Smooth muscle cell (in vitro differentiated cells): ENCODE measurements around the gene PBX1. TPM values are rescaled to one million over a fixed set of nuclear protein-coding genes. Genes with fewer than 3 reads are reported as not detected.

ENCODE experiments used
- DNase-seq: peaks from one replicate; lab custom pipeline; 2025; ENCODE audit not compliant: unreplicated experiment; lab: John Stamatoyannopoulos, UW
- H2AFZ ChIP-seq: fragments of 200-600 bp; sonication (generic); 2 replicates; pipeline ENCODE4 v1.6.0; 2016; ENCODE audit warnings: antibody characterized with exemption, low read depth, mild to moderate bottlenecking
- H3F3A ChIP-seq: fragments of 200-600 bp; sonication (generic); 2 replicates; pipeline ENCODE4 v1.6.0; 2017; ENCODE audit warnings: antibody characterized with exemption, low read depth
- H3K27ac ChIP-seq: fragments of 200-600 bp; sonication (generic); 2 replicates; pipeline ENCODE4 v1.5.1; 2016; ENCODE audit warnings: low read depth, mild to moderate bottlenecking
- H3K27me3 ChIP-seq: fragments of 200-600 bp; sonication (generic); 2 replicates; pipeline ENCODE4 v1.6.1; 2016; ENCODE audit warnings: low read depth, mild to moderate bottlenecking
- H3K36me3 ChIP-seq: fragments of 200-600 bp; sonication (generic); 2 replicates; pipeline ENCODE4 v1.5.1; 2016; ENCODE audit warnings: low read depth
- H3K4me1 ChIP-seq: fragments of 200-600 bp; sonication (generic); 2 replicates; pipeline ENCODE4 v1.5.1; 2016; ENCODE audit warnings: low read depth
- H3K4me2 ChIP-seq: fragments of 200-600 bp; sonication (generic); 2 replicates; pipeline ENCODE4 v1.6.0; 2016; ENCODE audit warnings: mild to moderate bottlenecking
- H3K4me3 ChIP-seq: fragments of 200-600 bp; sonication (generic); 2 replicates; pipeline ENCODE4 v1.5.1; 2016; ENCODE audit warnings: mild to moderate bottlenecking
- H3K79me2 ChIP-seq: fragments of 200-600 bp; sonication (generic); 2 replicates; pipeline ENCODE4 v1.6.0; 2016; ENCODE audit warnings: low read depth, mild to moderate bottlenecking
- H3K9ac ChIP-seq: fragments of 200-600 bp; sonication (generic); 2 replicates; pipeline ENCODE4 v1.6.0; 2016; ENCODE audit warnings: low read depth
- H3K9me3 ChIP-seq: fragments of 200-600 bp; sonication (generic); replicated peaks from 2 replicates; pipeline ENCODE4 v1.5.1; 2016; ENCODE audit warnings: low read depth
- H4K20me1 ChIP-seq: fragments of 200-600 bp; sonication (generic); 2 replicates; pipeline ENCODE4 v1.6.0; 2016; ENCODE audit warnings: low read depth
- WGBS: methylation state at CpG from one replicate; pipeline ENCODE4 v1.1.7; 2016; ENCODE audit warnings: low lambda C conversion rate; 5-methylcytosine and 5-hydroxymethylcytosine counted together
- polyA plus RNA-seq: library from polyadenylated mRNA; unstranded; fragments of >200 nt; fragmentation: Nextera tagmentation; extraction: Ambion mirVana; gene quantifications from 2 replicates; pipeline ENCODE4 v1.2.1, GENCODE V29; 2016
- total RNA-seq: library from RNA; depleted of rRNA; stranded (reverse); fragments of >200 nt; gene quantifications from 2 replicates; pipeline ENCODE4 v1.2.3, GENCODE V29; 2014
- TF ChIP-seq, protein P1 (sequence below): fragments of 200-600 bp; sonication (generic); IDR thresholded peaks from 2 replicates; pipeline ENCODE4 v1.5.1; 2017; ENCODE audit warnings: borderline replicate concordance, mild to moderate bottlenecking, antibody characterized with exemption; ENCODE audit not compliant: insufficient read depth, poor library complexity, severe bottlenecking

PBX1 gene
- total and polyA plus RNA-seq, 2 experiments from 2014 or later, result 8.1 to 70.8 TPM

DNA sequence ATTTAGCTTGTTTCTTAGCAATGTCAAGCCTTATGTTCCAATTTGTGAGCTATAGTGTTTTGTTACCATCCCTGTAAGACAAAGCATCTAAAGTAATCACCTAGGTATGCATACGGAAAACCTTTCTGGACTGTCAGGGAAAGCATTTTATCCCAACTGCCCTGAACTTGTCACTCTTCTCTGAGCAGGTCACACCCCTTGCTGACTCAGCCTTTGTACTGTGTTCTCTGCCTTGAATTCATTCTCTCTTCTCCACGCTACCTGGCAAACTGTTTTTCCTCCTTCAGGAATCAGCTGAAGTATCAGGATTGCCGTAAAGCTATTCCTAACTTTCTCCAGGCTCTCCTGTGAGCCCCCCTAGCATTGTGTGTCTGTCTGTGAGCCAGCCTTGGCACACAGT, 54.2 kb downstream of the PBX1 start:
- H4K20me1 ChIP-seq, result peaks cover 7% of the 10 kb centered on the region
- peaks cover 54% of the 10 kb centered on the region for H3K79me2 ChIP-seq
- H3K4me2 ChIP-seq, result no peak overlapping the region
- peaks cover 34% of the 10 kb centered on the region for H3K4me1 ChIP-seq
- H3K36me3 ChIP-seq, result no peaks in the 10 kb centered on the region
- TF ChIP-seq, protein P1, sequence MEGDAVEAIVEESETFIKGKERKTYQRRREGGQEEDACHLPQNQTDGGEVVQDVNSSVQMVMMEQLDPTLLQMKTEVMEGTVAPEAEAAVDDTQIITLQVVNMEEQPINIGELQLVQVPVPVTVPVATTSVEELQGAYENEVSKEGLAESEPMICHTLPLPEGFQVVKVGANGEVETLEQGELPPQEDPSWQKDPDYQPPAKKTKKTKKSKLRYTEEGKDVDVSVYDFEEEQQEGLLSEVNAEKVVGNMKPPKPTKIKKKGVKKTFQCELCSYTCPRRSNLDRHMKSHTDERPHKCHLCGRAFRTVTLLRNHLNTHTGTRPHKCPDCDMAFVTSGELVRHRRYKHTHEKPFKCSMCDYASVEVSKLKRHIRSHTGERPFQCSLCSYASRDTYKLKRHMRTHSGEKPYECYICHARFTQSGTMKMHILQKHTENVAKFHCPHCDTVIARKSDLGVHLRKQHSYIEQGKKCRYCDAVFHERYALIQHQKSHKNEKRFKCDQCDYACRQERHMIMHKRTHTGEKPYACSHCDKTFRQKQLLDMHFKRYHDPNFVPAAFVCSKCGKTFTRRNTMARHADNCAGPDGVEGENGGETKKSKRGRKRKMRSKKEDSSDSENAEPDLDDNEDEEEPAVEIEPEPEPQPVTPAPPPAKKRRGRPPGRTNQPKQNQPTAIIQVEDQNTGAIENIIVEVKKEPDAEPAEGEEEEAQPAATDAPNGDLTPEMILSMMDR, result no peak
- H3F3A ChIP-seq, result no peaks in the 10 kb centered on the region
- H3K27me3 ChIP-seq, result no peaks in the 10 kb centered on the region
- H3K9me3 ChIP-seq, result no peaks in the 10 kb centered on the region
- no peak for DNase-seq
- no peak overlapping the region for H3K9ac ChIP-seq
- peak overlapping the region; percentile 68 for H3K27ac ChIP-seq
- WGBS, result 75% methylated on average over 3 of the region's 3 CpGs
- H2AFZ ChIP-seq, result no peak overlapping the region
- H3K4me3 ChIP-seq, result no peak overlapping the region

GRCh38 chr1:164614316-164614715, 55.3 kb downstream of the PBX1 start:
- Histone ChIP-seq H3K27me3 (no peaks in the 10 kb centered on the region), H2AFZ (no peak overlapping the region), H3K27ac (no peak overlapping the region), H3K79me2 (peaks cover 55% of the 10 kb centered on the region), H3K4me3 (no peak overlapping the region), H3F3A (no peaks in the 10 kb centered on the region), H3K9ac (no peak overlapping the region), H4K20me1 (peaks cover 5% of the 10 kb centered on the region), H3K4me1 (peaks cover 26% of the 10 kb centered on the region), H3K36me3 (no peaks in the 10 kb centered on the region), H3K9me3 (no peaks in the 10 kb centered on the region), H3K4me2 (no peak overlapping the region)
- no peak for DNase-seq
- WGBS, result 91% methylated on average over 6 of the region's 6 CpGs
- TF ChIP-seq, protein P1, result no peak

DNA sequence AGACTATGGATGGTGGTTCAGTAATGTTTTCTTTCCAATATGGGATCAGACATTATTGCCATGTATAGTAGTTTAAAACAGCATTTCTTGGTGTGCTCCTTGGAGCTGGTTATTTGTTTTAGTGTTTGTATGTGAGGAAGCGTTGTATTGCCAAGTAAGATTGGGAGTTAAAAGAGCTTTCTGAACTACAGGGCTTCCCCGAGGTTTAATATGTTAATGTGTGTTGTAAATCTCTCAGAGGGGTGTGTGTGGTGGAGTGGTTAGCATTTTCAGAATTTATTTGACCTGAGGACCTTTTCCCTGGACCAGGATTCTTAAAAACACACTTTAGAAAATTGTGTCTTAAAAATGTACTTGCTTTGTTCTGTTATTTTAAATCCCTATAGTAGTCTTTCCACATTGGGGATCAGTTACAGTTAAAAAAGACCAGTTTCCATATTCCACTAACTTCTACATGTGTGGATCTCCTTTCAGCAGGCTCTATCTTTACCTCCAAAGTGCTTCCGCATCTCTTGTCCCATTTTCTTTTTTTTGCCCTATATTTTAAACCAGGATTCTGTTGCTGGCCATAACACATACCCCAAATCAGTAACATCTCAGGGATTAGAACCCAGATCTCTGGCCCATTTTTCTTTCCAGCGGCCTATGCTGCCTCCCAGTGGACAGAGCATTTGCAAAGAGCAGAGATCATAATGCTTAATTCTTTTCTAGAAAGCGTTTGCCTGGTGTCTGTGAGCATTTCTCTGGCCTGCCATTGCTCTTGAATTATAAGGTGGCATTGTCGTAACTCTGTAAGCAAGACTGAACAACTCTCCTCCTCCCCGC, 58.6 kb downstream of the PBX1 start:
- H3K9me3 ChIP-seq, result no peaks in the 10 kb centered on the region
- TF ChIP-seq, protein P1, result peak; percentile 52
- no peak overlapping the region for H3K9ac ChIP-seq
- no peaks in the 10 kb centered on the region for H3K27me3 ChIP-seq
- 58% methylated on average over 7 of the region's 7 CpGs for WGBS
- peaks cover 47% of the 10 kb centered on the region for H3K79me2 ChIP-seq
- no peak overlapping the region for H3K4me3 ChIP-seq
- H3K36me3 ChIP-seq, result no peaks in the 10 kb centered on the region
- no peak overlapping the region for H3K4me2 ChIP-seq
- H4K20me1 ChIP-seq, result peaks cover 6% of the 10 kb centered on the region
- no peak for DNase-seq
- H3F3A ChIP-seq, result no peaks in the 10 kb centered on the region
- H3K4me1 ChIP-seq, result peaks cover 4% of the 10 kb centered on the region
- no peak overlapping the region for H2AFZ ChIP-seq
- H3K27ac ChIP-seq, result no peak overlapping the region

DNA sequence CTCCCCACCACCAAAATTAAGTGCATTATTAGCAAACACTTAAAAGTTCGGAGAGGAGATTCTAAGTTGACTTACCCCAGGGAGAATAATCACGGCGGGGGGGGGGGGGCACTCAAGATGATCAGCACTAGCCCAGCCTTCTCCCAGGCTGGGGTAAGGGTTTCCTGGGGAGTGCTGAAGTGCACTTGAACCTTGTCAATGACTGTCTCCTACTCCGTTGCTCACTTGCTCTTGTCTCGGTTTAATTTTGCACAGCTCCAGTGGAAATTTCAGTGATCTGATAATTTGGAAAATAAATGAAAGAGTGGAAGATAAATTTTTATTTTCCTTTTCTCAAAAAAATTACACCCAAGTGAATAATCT, 59.2 kb downstream of the PBX1 start:
- H3K9me3 ChIP-seq, result no peaks in the 10 kb centered on the region
- H3K4me2 ChIP-seq, result no peak overlapping the region
- H3K36me3 ChIP-seq, result no peaks in the 10 kb centered on the region
- DNase-seq, result no peak
- 65% methylated on average over 4 of the region's 5 CpGs for WGBS
- peaks cover 10% of the 10 kb centered on the region for H4K20me1 ChIP-seq
- no peaks in the 10 kb centered on the region for H3F3A ChIP-seq
- TF ChIP-seq, protein P1, result no peak
- H3K4me3 ChIP-seq, result no peak overlapping the region
- no peaks in the 10 kb centered on the region for H3K27me3 ChIP-seq
- peaks cover 50% of the 10 kb centered on the region for H3K79me2 ChIP-seq
- H3K4me1 ChIP-seq, result peaks cover 4% of the 10 kb centered on the region
- H2AFZ ChIP-seq, result no peak overlapping the region
- no peak overlapping the region for H3K27ac ChIP-seq
- no peak overlapping the region for H3K9ac ChIP-seq
